Neural progenitor cell (in vitro differentiated cells): ENCODE results near the gene TMEM115. TPM values are rescaled to one million over a fixed set of nuclear protein-coding genes. Genes with fewer than 3 reads are reported as not detected.

Experiments used
- DNase-seq: peaks from one replicate; pipeline ENCODE4 v3.0.0-alpha.2; 2016; ENCODE audit warnings: low spot score
- H2AFZ ChIP-seq: fragments of 200-600 bp; sonication (generic); replicated peaks from 2 replicates; pipeline ENCODE4 v1.6.1; 2016; ENCODE audit warnings: antibody characterized with exemption
- H3F3A ChIP-seq: fragments of 200-600 bp; sonication (generic); 2 replicates; pipeline ENCODE4 v1.6.1; 2016; ENCODE audit warnings: antibody characterized with exemption, low read depth
- H3K27ac ChIP-seq: fragments of 200-600 bp; sonication (generic); 2 replicates; pipeline ENCODE4 v1.5.1; 2016; ENCODE audit warnings: mild to moderate bottlenecking
- H3K27me3 ChIP-seq: fragments of 200-600 bp; sonication (generic); 2 replicates; pipeline ENCODE4 v1.6.1; 2016; ENCODE audit warnings: mild to moderate bottlenecking, moderate library complexity
- H3K36me3 ChIP-seq: fragments of 200-600 bp; sonication (generic); 2 replicates; pipeline ENCODE4 v1.5.1; 2016
- H3K4me1 ChIP-seq: fragments of 200-600 bp; sonication (generic); 2 replicates; pipeline ENCODE4 v1.6.1; 2016; ENCODE audit warnings: mixed run types
- H3K4me2 ChIP-seq: fragments of 200-600 bp; sonication (generic); 2 replicates; pipeline ENCODE4 v1.6.1; 2016
- H3K4me3 ChIP-seq: fragments of 200-600 bp; sonication (generic); 2 replicates; pipeline ENCODE4 v1.5.1; 2016
- H3K79me2 ChIP-seq: fragments of 200-600 bp; sonication (generic); 2 replicates; pipeline ENCODE4 v1.6.1; 2016; ENCODE audit warnings: low read depth
- H3K9ac ChIP-seq: fragments of 200-600 bp; sonication (generic); 2 replicates; pipeline ENCODE4 v1.6.1; 2016
- H3K9me3 ChIP-seq: fragments of 200-600 bp; sonication (generic); 2 replicates; pipeline ENCODE4 v1.5.1; 2016; ENCODE audit warnings: low read depth
- H4K20me1 ChIP-seq: fragments of 200-600 bp; sonication (generic); 2 replicates; pipeline ENCODE4 v1.6.1; 2016; ENCODE audit warnings: low read depth
- H3K27ac Mint-ChIP-seq: 3 replicates; pipeline ENCODE4 v1.8.0; 2021; ENCODE audit warnings: mixed read lengths
- H3K27me3 Mint-ChIP-seq: 2 replicates; pipeline ENCODE4 v1.8.0; 2022; ENCODE audit warnings: low read depth, mild to moderate bottlenecking, inconsistent platforms, moderate library complexity, mixed read lengths; ENCODE audit not compliant: insufficient read depth
- H3K36me3 Mint-ChIP-seq: 3 replicates; pipeline ENCODE4 v1.8.0; 2021; ENCODE audit warnings: mixed read lengths
- H3K4me1 Mint-ChIP-seq: 3 replicates; pipeline ENCODE4 v1.8.0; 2021; ENCODE audit warnings: mixed read lengths
- H3K4me3 Mint-ChIP-seq: 3 replicates; pipeline ENCODE4 v1.8.0; 2021; ENCODE audit warnings: mild to moderate bottlenecking, moderate library complexity, mixed read lengths
- H3K9me3 Mint-ChIP-seq: 3 replicates; pipeline ENCODE4 v1.8.0; 2020; ENCODE audit warnings: mixed read lengths
- EZH2 ChIP-seq: fragments of 200-600 bp; sonication (generic); IDR thresholded peaks from 2 replicates; pipeline ENCODE4 v1.6.1; 2017; ENCODE audit warnings: antibody characterized with exemption, mild to moderate bottlenecking, moderate library complexity
- EZH2phosphoT487 ChIP-seq: fragments of 200-600 bp; sonication (generic); IDR thresholded peaks from 2 replicates; pipeline ENCODE4 v1.6.1; 2017; ENCODE audit warnings: antibody characterized with exemption
- total RNA-seq: library from RNA; depleted of rRNA; stranded (reverse); fragments of >200 nt; gene quantifications from 2 replicates; pipeline ENCODE4 v1.2.3, GENCODE V29; 2015; ENCODE audit warnings: low replicate concordance
- TF ChIP-seq, protein P1 (sequence below): fragments of 200-600 bp; sonication (generic); IDR thresholded peaks from 2 replicates; pipeline ENCODE4 v1.5.1; 2017; ENCODE audit warnings: antibody characterized with exemption, mild to moderate bottlenecking

Gene TMEM115
- total RNA-seq, 1 donor from 2014 or later: 6.3 TPM

- Mint-ChIP-seq H3K27me3 (peaks cover 24% of the 10 kb centered on the region), H3K4me1 (peaks cover 36% of the 10 kb centered on the region), H3K27ac (peak overlapping the region; percentile 96), H3K4me3 (peak overlapping the region; percentile 98), H3K36me3 (peaks cover 3% of the 10 kb centered on the region), H3K9me3 (no peaks in the 10 kb centered on the region)
- H3K4me1 ChIP-seq: peaks cover 25% of the 10 kb centered on the region
- H3K27me3 ChIP-seq: peaks cover 46% of the 10 kb centered on the region
- DNase-seq: peak; percentile 99
- no peak for TF ChIP-seq EZH2
- TF ChIP-seq EZH2phosphoT487: peak; percentile 4
- H3K9ac ChIP-seq: peak overlapping the region; percentile 81
- no peaks in the 10 kb centered on the region for H3K9me3 ChIP-seq
- peak overlapping the region; percentile 83 for H3K4me3 ChIP-seq
- H2AFZ ChIP-seq: peak overlapping the region; percentile 27
- peak overlapping the region; percentile 70 for H3K27ac ChIP-seq
- H3F3A ChIP-seq: peaks cover 23% of the 10 kb centered on the region
- peaks cover 32% of the 10 kb centered on the region for H4K20me1 ChIP-seq
- H3K79me2 ChIP-seq: peaks cover 40% of the 10 kb centered on the region
- no peaks in the 10 kb centered on the region for H3K36me3 ChIP-seq
- H3K4me2 ChIP-seq: peak overlapping the region; percentile 88
Measured at GRCh38 chr3:50337175-50337861, 22.0 kb downstream of the TMEM115 start.

DNA sequence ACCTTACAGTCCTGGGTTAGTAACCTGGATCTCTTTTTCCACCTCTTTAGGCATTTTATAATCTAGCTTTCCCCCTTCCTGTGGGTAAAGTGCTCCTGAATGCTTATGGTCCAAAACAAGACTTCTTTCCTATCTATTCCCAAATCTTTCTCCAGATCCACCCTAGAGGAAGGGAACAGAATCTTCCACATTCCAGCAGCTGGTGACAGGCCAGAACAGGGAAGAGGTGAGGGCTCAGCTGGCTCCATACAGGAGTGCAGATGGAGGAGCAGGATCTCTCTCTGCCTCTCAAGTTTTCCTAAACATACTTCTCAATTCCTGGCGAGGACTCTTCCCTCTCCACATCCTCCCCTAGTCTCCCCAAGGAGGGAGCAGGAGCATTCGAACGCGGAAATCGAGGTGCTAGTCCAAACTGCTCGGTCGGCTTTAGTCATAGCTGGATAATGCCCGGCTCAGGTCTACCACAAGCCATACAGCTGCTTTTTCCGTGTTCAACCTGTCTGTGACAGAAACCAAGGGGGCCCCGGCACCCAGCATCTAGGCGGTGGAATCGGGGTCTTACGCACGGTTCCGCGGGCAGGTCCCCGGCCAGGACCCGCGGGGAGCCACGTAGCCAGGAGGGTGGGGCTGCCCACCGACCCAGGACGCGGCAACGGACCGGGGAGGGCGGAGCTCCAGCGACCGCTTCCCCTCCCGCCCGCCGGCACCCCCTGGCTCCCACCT is 22.7 kb downstream of the TMEM115 start:
- Mint-ChIP-seq H3K36me3 (peaks cover 3% of the 10 kb centered on the region), H3K27ac (peak overlapping the region; percentile 82), H3K27me3 (peaks cover 24% of the 10 kb centered on the region), H3K9me3 (no peaks in the 10 kb centered on the region), H3K4me3 (peak overlapping the region; percentile 98), H3K4me1 (peaks cover 36% of the 10 kb centered on the region)
- Histone ChIP-seq H3K4me1 (peaks cover 25% of the 10 kb centered on the region), H3K4me3 (peak overlapping the region; percentile 83), H3K27me3 (peaks cover 39% of the 10 kb centered on the region), H2AFZ (no peak overlapping the region), H3K79me2 (peaks cover 40% of the 10 kb centered on the region), H3K9me3 (no peaks in the 10 kb centered on the region), H3K36me3 (no peaks in the 10 kb centered on the region), H4K20me1 (peaks cover 32% of the 10 kb centered on the region), H3K9ac (peak overlapping the region; percentile 81), H3F3A (peaks cover 23% of the 10 kb centered on the region), H3K4me2 (peak overlapping the region; percentile 88), H3K27ac (peak overlapping the region; percentile 70)
- TF ChIP-seq, protein P1, sequence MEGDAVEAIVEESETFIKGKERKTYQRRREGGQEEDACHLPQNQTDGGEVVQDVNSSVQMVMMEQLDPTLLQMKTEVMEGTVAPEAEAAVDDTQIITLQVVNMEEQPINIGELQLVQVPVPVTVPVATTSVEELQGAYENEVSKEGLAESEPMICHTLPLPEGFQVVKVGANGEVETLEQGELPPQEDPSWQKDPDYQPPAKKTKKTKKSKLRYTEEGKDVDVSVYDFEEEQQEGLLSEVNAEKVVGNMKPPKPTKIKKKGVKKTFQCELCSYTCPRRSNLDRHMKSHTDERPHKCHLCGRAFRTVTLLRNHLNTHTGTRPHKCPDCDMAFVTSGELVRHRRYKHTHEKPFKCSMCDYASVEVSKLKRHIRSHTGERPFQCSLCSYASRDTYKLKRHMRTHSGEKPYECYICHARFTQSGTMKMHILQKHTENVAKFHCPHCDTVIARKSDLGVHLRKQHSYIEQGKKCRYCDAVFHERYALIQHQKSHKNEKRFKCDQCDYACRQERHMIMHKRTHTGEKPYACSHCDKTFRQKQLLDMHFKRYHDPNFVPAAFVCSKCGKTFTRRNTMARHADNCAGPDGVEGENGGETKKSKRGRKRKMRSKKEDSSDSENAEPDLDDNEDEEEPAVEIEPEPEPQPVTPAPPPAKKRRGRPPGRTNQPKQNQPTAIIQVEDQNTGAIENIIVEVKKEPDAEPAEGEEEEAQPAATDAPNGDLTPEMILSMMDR: peak; percentile 4
- TF ChIP-seq EZH2: no peak
- DNase-seq: peak; percentile 37

DNA sequence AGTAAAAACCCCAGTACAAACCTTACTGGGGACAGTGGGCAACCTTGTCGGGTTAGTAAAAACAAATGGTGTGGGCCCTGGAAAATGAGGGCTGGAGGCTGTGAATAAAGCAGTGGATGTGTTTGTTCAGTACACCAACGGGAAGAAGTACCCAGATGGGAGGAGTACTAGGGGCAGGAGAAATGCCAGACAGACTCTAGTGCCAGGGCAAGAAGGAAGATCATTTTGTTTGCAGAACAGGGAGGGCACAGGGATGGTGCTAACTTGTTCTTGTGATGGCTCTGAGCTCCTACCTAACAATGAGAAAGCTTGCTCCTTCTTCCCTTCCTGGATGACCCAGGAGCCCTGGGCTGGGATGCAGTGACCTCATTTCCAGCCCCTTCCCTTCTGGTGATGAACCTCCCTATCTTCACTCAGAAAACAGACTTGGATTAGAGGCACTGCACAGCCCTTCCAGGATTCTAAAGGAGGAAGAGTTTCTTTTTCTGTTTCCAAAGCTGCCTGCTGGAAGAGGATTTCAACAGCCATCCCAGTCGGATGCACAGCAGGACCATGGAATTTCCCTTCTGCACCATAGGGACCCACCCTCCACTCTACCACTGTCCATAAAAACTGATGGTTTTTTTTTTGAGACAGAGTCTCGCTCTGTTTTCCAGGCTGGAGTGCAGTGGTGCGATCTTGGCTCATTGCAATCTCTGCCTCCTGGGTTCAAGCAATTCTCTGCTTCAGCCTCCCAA is 24.8 kb downstream of the TMEM115 start:
- no peak overlapping the region for H2AFZ ChIP-seq
- Mint-ChIP-seq H3K27me3 (peaks cover 14% of the 10 kb centered on the region), H3K9me3 (no peaks in the 10 kb centered on the region), H3K4me3 (peak overlapping the region; percentile 31), H3K4me1 (peaks cover 31% of the 10 kb centered on the region), H3K27ac (no peak overlapping the region), H3K36me3 (peaks cover 3% of the 10 kb centered on the region)
- TF ChIP-seq EZH2 (no peak), EZH2phosphoT487 (no peak)
- TF ChIP-seq, protein P1: no peak
- no peak for DNase-seq
- H3F3A ChIP-seq: peaks cover 28% of the 10 kb centered on the region
- H3K79me2 ChIP-seq: peaks cover 40% of the 10 kb centered on the region
- peaks cover 32% of the 10 kb centered on the region for H4K20me1 ChIP-seq
- no peaks in the 10 kb centered on the region for H3K36me3 ChIP-seq
- no peak overlapping the region for H3K4me3 ChIP-seq
- H3K27ac ChIP-seq: no peak overlapping the region
- H3K4me2 ChIP-seq: no peak overlapping the region
- peaks cover 18% of the 10 kb centered on the region for H3K27me3 ChIP-seq
- peaks cover 15% of the 10 kb centered on the region for H3K4me1 ChIP-seq
- peak overlapping the region; percentile 37 for H3K9ac ChIP-seq
- no peaks in the 10 kb centered on the region for H3K9me3 ChIP-seq
